GM06990 (cell line): ENCODE data around the gene NSUN3.

Experiments used
- DNase-seq: peaks from one replicate; pipeline ENCODE4 v3.0.0-alpha.2; 2011; ENCODE audit not compliant: insufficient read length; ENCODE audit errors: extremely low read depth
- H3K27me3 ChIP-seq: replicated peaks from 2 replicates; pipeline ENCODE4 v1.6.0; 2011; ENCODE audit warnings: low read length; ENCODE audit not compliant: control insufficient read depth, insufficient read depth
- H3K36me3 ChIP-seq: 2 replicates; pipeline ENCODE4 v1.5.1; 2011; ENCODE audit warnings: low read length; ENCODE audit not compliant: control insufficient read depth, insufficient read depth
- H3K4me3 ChIP-seq: replicated peaks from 2 replicates; pipeline ENCODE4 v1.5.1; 2011; ENCODE audit warnings: low read depth, mild to moderate bottlenecking, control low read depth, low read length
- CTCF ChIP-seq: IDR thresholded peaks from 2 replicates; pipeline ENCODE4 v1.5.1; 2011; ENCODE audit warnings: low read length, control low read depth, mild to moderate bottlenecking, inconsistent platforms; ENCODE audit not compliant: insufficient read depth, poor library complexity, severe bottlenecking

Gene NSUN3

DNA sequence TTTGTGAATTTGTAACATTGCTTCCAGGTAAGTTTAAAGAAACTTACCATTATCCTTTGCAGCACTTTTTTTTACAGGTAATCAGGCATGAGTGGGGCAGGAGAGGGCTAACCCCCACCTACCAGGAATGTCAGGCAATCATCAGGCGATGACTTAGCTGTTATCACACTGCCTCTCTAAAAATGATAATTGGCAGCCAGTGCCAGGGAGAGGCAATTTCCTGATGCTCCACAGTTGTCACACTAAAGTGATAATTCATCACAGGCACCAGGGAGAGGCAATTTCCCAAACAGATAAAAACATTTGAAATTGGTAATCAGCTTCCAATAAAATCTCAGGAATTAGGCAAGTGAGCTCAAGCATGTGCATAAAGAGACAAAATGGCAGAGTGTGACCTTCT is 26.3 kb downstream of the NSUN3 start:
- DNase-seq, result no peak
- Histone ChIP-seq H3K36me3 (peaks cover 4% of the 10 kb centered on the region), H3K27me3 (no peaks in the 10 kb centered on the region), H3K4me3 (no peak overlapping the region)
- TF ChIP-seq CTCF, result no peak

GRCh38 chr3:94092086-94092485 is 29.2 kb downstream of the NSUN3 start:
- Histone ChIP-seq H3K27me3 (no peaks in the 10 kb centered on the region), H3K4me3 (no peak overlapping the region), H3K36me3 (peaks cover 6% of the 10 kb centered on the region)
- TF ChIP-seq CTCF, result no peak
- no peak for DNase-seq

DNA sequence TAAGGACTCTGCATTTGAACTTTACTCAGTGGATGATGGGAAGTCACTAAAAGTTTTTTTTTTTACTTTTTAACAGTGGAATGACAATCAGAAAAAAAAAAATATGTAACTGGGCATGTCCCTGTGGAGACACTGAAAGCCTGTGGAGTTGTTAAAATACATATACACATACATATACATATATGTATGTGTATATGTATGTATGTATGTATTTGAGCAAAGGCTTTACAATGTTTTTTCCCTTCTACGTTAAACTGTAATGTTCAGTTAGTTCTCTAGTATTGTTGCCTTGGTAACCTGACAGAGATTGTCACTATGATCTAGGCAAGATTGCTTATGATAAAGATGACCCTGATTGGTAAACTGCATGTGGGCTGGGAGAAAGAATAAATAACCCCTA is 30.3 kb downstream of the NSUN3 start:
- H3K4me3 ChIP-seq, result no peak overlapping the region
- TF ChIP-seq CTCF, result no peak
- H3K27me3 ChIP-seq, result no peaks in the 10 kb centered on the region
- H3K36me3 ChIP-seq, result peaks cover 6% of the 10 kb centered on the region
- DNase-seq, result no peak

DNA sequence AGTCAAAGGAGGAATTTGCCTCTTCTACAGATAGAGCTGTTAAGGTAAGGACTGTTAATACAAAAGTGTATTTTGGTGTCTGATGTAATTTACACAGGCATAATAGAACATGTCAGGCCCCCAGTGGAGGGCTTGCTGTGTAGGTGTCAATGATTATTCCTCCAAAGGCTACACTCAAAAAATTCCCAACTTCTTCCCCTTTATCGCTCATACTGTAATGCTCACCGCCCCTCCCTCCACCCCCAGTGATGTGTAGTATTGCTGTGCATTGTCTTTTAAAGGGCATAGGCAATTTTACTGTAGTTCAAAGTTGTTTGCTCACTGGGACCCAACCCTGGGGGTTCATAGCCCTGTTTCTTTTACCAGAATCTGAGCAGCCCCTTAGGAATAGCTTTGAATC is 32.2 kb downstream of the NSUN3 start:
- no peak for TF ChIP-seq CTCF
- no peak for DNase-seq
- H3K27me3 ChIP-seq, result no peaks in the 10 kb centered on the region
- H3K4me3 ChIP-seq, result no peak overlapping the region
- H3K36me3 ChIP-seq, result peaks cover 2% of the 10 kb centered on the region

DNA sequence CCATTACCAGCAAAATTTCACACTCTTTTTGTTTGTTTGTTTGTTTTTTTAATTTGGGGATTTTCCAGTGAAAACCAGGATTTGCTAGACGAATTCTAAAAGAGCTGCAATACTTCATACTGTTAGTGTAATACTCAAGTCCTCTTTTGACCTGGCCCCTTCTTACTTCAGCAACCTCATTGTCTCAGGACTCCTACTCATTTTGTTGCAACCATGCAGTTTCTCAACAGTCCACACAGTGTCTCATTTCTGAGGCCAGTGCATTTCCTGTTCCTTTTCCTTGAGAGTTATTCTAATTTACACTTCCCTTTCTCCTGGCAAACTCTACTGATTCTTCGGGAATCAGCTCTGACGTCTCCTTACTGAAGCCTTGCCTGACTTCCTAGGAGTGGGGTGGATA is 35.6 kb downstream of the NSUN3 start:
- TF ChIP-seq CTCF, result no peak
- Histone ChIP-seq H3K4me3 (no peak overlapping the region), H3K36me3 (peaks cover 2% of the 10 kb centered on the region), H3K27me3 (no peaks in the 10 kb centered on the region)
- no peak for DNase-seq

DNA sequence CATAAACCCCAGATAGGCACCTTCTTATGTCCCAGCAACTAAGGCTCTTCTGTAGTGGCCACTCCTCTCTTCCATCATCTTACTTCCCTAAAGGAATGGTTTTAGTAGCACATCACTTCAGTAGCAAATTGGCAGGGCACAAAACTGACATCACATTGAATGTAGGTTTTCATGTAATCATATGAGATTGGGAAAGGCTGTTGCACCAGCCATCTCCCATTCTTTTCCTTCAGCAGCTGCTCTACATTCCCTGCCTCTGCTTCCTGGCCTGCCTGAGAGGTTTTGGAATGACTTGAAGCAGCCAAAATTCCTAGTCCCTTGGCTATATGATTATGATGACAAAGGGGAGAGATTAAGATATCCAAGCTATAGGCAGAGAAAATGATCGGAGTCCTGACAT is 36.5 kb downstream of the NSUN3 start:
- H3K36me3 ChIP-seq, result peaks cover 2% of the 10 kb centered on the region
- no peak overlapping the region for H3K4me3 ChIP-seq
- DNase-seq, result no peak
- TF ChIP-seq CTCF, result no peak
- H3K27me3 ChIP-seq, result no peaks in the 10 kb centered on the region
